Neural progenitor cell (in vitro differentiated cells): ENCODE data around the gene RAB5IF. TPM values are rescaled to one million over a fixed set of nuclear protein-coding genes. Genes with fewer than 3 reads are reported as not detected.

Experiments
- DNase-seq: peaks from one replicate; pipeline ENCODE4 v3.0.0-alpha.2; 2016; ENCODE audit warnings: low spot score
- H2AFZ ChIP-seq: fragments of 200-600 bp; sonication (generic); replicated peaks from 2 replicates; pipeline ENCODE4 v1.6.1; 2016; ENCODE audit warnings: antibody characterized with exemption
- H3F3A ChIP-seq: fragments of 200-600 bp; sonication (generic); 2 replicates; pipeline ENCODE4 v1.6.1; 2016; ENCODE audit warnings: antibody characterized with exemption, low read depth
- H3K27ac ChIP-seq: fragments of 200-600 bp; sonication (generic); 2 replicates; pipeline ENCODE4 v1.5.1; 2016; ENCODE audit warnings: mild to moderate bottlenecking
- H3K27me3 ChIP-seq: fragments of 200-600 bp; sonication (generic); 2 replicates; pipeline ENCODE4 v1.6.1; 2016; ENCODE audit warnings: mild to moderate bottlenecking, moderate library complexity
- H3K36me3 ChIP-seq: fragments of 200-600 bp; sonication (generic); 2 replicates; pipeline ENCODE4 v1.5.1; 2016
- H3K4me1 ChIP-seq: fragments of 200-600 bp; sonication (generic); 2 replicates; pipeline ENCODE4 v1.6.1; 2016; ENCODE audit warnings: mixed run types
- H3K4me2 ChIP-seq: fragments of 200-600 bp; sonication (generic); 2 replicates; pipeline ENCODE4 v1.6.1; 2016
- H3K4me3 ChIP-seq: fragments of 200-600 bp; sonication (generic); 2 replicates; pipeline ENCODE4 v1.5.1; 2016
- H3K79me2 ChIP-seq: fragments of 200-600 bp; sonication (generic); 2 replicates; pipeline ENCODE4 v1.6.1; 2016; ENCODE audit warnings: low read depth
- H3K9ac ChIP-seq: fragments of 200-600 bp; sonication (generic); 2 replicates; pipeline ENCODE4 v1.6.1; 2016
- H3K9me3 ChIP-seq: fragments of 200-600 bp; sonication (generic); 2 replicates; pipeline ENCODE4 v1.5.1; 2016; ENCODE audit warnings: low read depth
- H4K20me1 ChIP-seq: fragments of 200-600 bp; sonication (generic); 2 replicates; pipeline ENCODE4 v1.6.1; 2016; ENCODE audit warnings: low read depth
- H3K27ac Mint-ChIP-seq: 3 replicates; pipeline ENCODE4 v1.8.0; 2021; ENCODE audit warnings: mixed read lengths
- H3K27me3 Mint-ChIP-seq: 2 replicates; pipeline ENCODE4 v1.8.0; 2022; ENCODE audit warnings: low read depth, mild to moderate bottlenecking, inconsistent platforms, moderate library complexity, mixed read lengths; ENCODE audit not compliant: insufficient read depth
- H3K36me3 Mint-ChIP-seq: 3 replicates; pipeline ENCODE4 v1.8.0; 2021; ENCODE audit warnings: mixed read lengths
- H3K4me1 Mint-ChIP-seq: 3 replicates; pipeline ENCODE4 v1.8.0; 2021; ENCODE audit warnings: mixed read lengths
- H3K4me3 Mint-ChIP-seq: 3 replicates; pipeline ENCODE4 v1.8.0; 2021; ENCODE audit warnings: mild to moderate bottlenecking, moderate library complexity, mixed read lengths
- H3K9me3 Mint-ChIP-seq: 3 replicates; pipeline ENCODE4 v1.8.0; 2020; ENCODE audit warnings: mixed read lengths
- EZH2 ChIP-seq: fragments of 200-600 bp; sonication (generic); IDR thresholded peaks from 2 replicates; pipeline ENCODE4 v1.6.1; 2017; ENCODE audit warnings: antibody characterized with exemption, mild to moderate bottlenecking, moderate library complexity
- EZH2phosphoT487 ChIP-seq: fragments of 200-600 bp; sonication (generic); IDR thresholded peaks from 2 replicates; pipeline ENCODE4 v1.6.1; 2017; ENCODE audit warnings: antibody characterized with exemption
- total RNA-seq: library from RNA; depleted of rRNA; stranded (reverse); fragments of >200 nt; gene quantifications from 2 replicates; pipeline ENCODE4 v1.2.3, GENCODE V29; 2015; ENCODE audit warnings: low replicate concordance
- TF ChIP-seq, protein P1 (sequence below): fragments of 200-600 bp; sonication (generic); IDR thresholded peaks from 2 replicates; pipeline ENCODE4 v1.5.1; 2017; ENCODE audit warnings: antibody characterized with exemption, mild to moderate bottlenecking

RAB5IF gene
- total RNA-seq, 1 donor from 2014 or later, result 69.5 TPM

DNA sequence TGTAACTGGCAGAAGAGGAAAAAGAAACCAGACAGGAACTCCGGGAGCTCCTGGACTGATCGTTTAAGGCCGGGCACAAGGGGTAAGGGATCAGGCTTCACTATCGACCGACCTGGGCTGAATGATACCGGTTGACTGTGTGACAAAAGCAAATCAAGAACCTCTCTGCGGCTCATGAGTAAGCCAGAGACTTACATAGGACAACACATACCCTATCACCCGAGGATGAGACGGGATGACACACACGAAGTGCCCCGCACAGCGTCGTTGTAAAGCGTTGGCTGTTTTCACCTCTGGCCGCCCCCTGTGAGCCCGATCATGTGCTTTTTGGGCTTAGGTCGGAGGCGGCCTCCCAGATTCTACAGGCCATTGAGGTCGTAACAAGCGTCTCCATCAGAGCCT is 32.9 kb upstream of the RAB5IF start:
- Histone ChIP-seq H3K4me3 (peak overlapping the region; percentile 79), H3K79me2 (peaks cover 40% of the 10 kb centered on the region), H3F3A (peaks cover 28% of the 10 kb centered on the region), H3K27me3 (no peaks in the 10 kb centered on the region), H3K9me3 (no peaks in the 10 kb centered on the region), H3K4me2 (peak overlapping the region; percentile 76), H2AFZ (peak overlapping the region; percentile 18), H3K9ac (no peak overlapping the region), H4K20me1 (peaks cover 26% of the 10 kb centered on the region), H3K27ac (peak overlapping the region; percentile 13), H3K4me1 (peaks cover 23% of the 10 kb centered on the region), H3K36me3 (no peaks in the 10 kb centered on the region)
- H3K27ac Mint-ChIP-seq, result peak overlapping the region; percentile 88
- peak overlapping the region; percentile 86 for H3K4me3 Mint-ChIP-seq
- peak; percentile 64 for DNase-seq
- TF ChIP-seq EZH2phosphoT487, result no peak
- TF ChIP-seq EZH2, result no peak
- peaks cover 40% of the 10 kb centered on the region for H3K4me1 Mint-ChIP-seq
- peaks cover 9% of the 10 kb centered on the region for H3K27me3 Mint-ChIP-seq
- H3K9me3 Mint-ChIP-seq, result no peaks in the 10 kb centered on the region
- no peaks in the 10 kb centered on the region for H3K36me3 Mint-ChIP-seq

DNA sequence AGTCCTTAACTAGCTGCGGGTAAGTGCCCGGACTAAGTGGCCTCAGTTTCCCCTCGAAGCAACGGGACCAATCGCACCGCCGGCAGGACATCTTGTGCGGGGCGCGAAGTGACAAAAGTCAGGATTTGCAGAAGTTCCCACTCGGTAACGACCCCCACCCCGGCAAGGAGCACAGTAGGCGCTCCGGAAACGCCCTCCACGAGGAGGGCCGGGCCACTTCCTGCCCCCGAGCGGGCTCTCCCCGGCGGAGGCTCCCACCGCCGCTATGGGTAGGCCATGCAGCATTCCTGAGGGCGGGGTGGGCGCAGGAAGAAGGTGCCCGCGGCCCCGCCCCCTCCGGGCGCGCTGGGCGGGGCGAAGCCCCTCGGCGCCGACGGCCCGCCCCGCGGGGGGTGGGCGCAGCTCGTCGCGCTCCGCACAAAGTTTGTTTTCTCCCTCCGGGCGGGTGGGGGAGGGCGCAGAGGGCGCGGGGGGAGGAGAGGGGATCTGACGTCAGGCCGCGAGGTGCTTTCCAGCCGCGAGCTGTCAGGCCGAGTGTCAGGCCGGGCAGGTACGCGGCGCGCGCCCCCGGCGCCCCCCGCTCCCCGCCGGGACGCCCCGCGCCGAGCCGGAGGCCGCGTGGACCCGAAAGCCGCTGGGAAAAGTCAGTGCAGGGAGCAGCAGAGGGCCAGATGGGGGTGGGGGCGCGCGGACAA is 32.3 kb upstream of the RAB5IF start, which contains the start of gene TGIF2:
Gene TGIF2 (plus strand): TSS at position 495 of the 695 bp plus-strand sequence. CDS start 5,178 bp downstream, outside the sequence.
- Histone ChIP-seq H2AFZ (peak within 1 kb of the TSS; percentile 75), H3K4me3 (peak within 1 kb of the TSS; percentile 79), H3K36me3 (no peaks in the 10 kb centered on the region), H3K9ac (peak within 1 kb of the TSS; percentile 61), H3K9me3 (no peaks in the 10 kb centered on the region), H3F3A (peaks cover 28% of the 10 kb centered on the region), H3K4me1 (peaks cover 23% of the 10 kb centered on the region), H4K20me1 (peaks cover 32% of the 10 kb centered on the region), H3K4me2 (peak within 1 kb of the TSS; percentile 91), H3K79me2 (peaks cover 46% of the 10 kb centered on the region), H3K27ac (peak within 1 kb of the TSS; percentile 79), H3K27me3 (no peaks in the 10 kb centered on the region)
- H3K4me3 Mint-ChIP-seq, result peak within 1 kb of the TSS; percentile 97
- H3K4me1 Mint-ChIP-seq, result peaks cover 40% of the 10 kb centered on the region
- no peaks in the 10 kb centered on the region for H3K9me3 Mint-ChIP-seq
- no peak for TF ChIP-seq EZH2phosphoT487
- no peak for TF ChIP-seq EZH2
- TF ChIP-seq, protein P1, sequence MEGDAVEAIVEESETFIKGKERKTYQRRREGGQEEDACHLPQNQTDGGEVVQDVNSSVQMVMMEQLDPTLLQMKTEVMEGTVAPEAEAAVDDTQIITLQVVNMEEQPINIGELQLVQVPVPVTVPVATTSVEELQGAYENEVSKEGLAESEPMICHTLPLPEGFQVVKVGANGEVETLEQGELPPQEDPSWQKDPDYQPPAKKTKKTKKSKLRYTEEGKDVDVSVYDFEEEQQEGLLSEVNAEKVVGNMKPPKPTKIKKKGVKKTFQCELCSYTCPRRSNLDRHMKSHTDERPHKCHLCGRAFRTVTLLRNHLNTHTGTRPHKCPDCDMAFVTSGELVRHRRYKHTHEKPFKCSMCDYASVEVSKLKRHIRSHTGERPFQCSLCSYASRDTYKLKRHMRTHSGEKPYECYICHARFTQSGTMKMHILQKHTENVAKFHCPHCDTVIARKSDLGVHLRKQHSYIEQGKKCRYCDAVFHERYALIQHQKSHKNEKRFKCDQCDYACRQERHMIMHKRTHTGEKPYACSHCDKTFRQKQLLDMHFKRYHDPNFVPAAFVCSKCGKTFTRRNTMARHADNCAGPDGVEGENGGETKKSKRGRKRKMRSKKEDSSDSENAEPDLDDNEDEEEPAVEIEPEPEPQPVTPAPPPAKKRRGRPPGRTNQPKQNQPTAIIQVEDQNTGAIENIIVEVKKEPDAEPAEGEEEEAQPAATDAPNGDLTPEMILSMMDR, result peak; percentile 10
- peak; percentile 98 for DNase-seq
- no peaks in the 10 kb centered on the region for H3K36me3 Mint-ChIP-seq
- peaks cover 9% of the 10 kb centered on the region for H3K27me3 Mint-ChIP-seq
- H3K27ac Mint-ChIP-seq, result peak within 1 kb of the TSS; percentile 88

DNA sequence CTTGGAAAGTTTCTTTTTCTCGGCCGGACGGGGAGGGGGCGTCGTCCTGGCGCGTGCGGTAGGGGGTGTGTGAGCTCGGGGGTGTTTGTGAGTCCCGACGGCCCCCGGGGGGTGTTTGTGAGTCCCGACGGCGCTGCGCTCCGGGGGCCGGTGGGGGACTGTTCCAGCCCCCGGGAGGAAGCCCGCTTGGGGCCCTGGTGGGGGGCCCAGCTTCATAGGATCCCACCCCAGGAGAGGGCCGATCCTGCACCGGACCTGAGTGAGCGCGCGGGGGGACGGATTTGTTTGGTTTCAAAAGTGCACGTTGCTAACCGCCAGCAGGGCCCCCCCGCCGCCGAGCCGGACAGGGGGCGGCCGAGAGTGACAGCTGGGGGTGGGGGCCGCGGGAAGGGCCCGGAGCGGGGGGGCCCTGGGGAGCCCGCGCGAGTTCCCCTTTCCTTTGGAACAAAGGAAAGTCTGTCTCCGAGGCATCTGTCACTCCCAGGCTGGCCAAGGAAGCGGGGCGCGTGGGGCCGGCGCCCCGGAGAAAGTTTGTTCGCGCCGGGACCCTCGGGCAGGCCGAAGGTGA is 31.7 kb upstream of the RAB5IF start:
- peaks cover 9% of the 10 kb centered on the region for H3K27me3 Mint-ChIP-seq
- DNase-seq, result no peak
- H3K4me3 ChIP-seq, result peak overlapping the region; percentile 79
- peaks cover 2% of the 10 kb centered on the region for H3K36me3 Mint-ChIP-seq
- H3K9ac ChIP-seq, result peak overlapping the region; percentile 61
- H3K9me3 ChIP-seq, result no peaks in the 10 kb centered on the region
- H4K20me1 ChIP-seq, result peaks cover 38% of the 10 kb centered on the region
- peaks cover 23% of the 10 kb centered on the region for H3K4me1 ChIP-seq
- peak overlapping the region; percentile 91 for H3K4me2 ChIP-seq
- no peak for TF ChIP-seq EZH2
- TF ChIP-seq EZH2phosphoT487, result no peak
- TF ChIP-seq, protein P1, result no peak
- no peak overlapping the region for H3K27ac Mint-ChIP-seq
- H3K4me1 Mint-ChIP-seq, result peaks cover 40% of the 10 kb centered on the region
- H3K9me3 Mint-ChIP-seq, result no peaks in the 10 kb centered on the region
- H3K27ac ChIP-seq, result peak overlapping the region; percentile 79
- H2AFZ ChIP-seq, result peak overlapping the region; percentile 8
- H3F3A ChIP-seq, result peaks cover 28% of the 10 kb centered on the region
- no peaks in the 10 kb centered on the region for H3K36me3 ChIP-seq
- peaks cover 52% of the 10 kb centered on the region for H3K79me2 ChIP-seq
- no peaks in the 10 kb centered on the region for H3K27me3 ChIP-seq
- peak overlapping the region; percentile 97 for H3K4me3 Mint-ChIP-seq
